Colon (tissue), 2 donors: ENCODE data around the gene HSF5.
"Not testable (repeated sequence)": the region's sequence is repeated elsewhere in the genome, so short reads cannot be mapped to it uniquely, and the experiment has no call there.

ENCODE experiments used
- FAIRE-seq: peaks from 2 replicates; lab custom pipeline; 2012; peaks lifted over from hg19 to GRCh38; lab: Jason Lieb, UNC
- donor health status: control.
- donor health status: control.

Gene HSF5

GRCh38 chr17:58516644-58517377, 28.6 kb upstream of the HSF5 start:
- no peak for FAIRE-seq

GRCh38 chr17:58515286-58515685, 27.1 kb upstream of the HSF5 start:
- no peak for FAIRE-seq

- no peak for FAIRE-seq
These were observed 26.6 kb upstream of the HSF5 start for GRCh38 chr17:58514770-58515157.

- FAIRE-seq = no peak
These were observed 26.0 kb upstream of the HSF5 start, which contains the start of gene MTMR4 for GRCh38 chr17:58513965-58514769. TSS of gene MTMR4 (minus strand) at chr17:58514638. CDS start at chr17:58514407, 231 bp downstream.

GRCh38 chr17:58513267-58513964, 25.2 kb upstream of the HSF5 start:
- FAIRE-seq = no peak

GRCh38 chr17:58510075-58510474, 21.9 kb upstream of the HSF5 start:
- no peak for FAIRE-seq

GRCh38 chr17:58508341-58509067, 20.3 kb upstream of the HSF5 start:
- no peak for FAIRE-seq

GRCh38 chr17:58507123-58507634, 19.0 kb upstream of the HSF5 start:
- no peak for FAIRE-seq

- FAIRE-seq = no peak
These were observed 18.3 kb upstream of the HSF5 start for GRCh38 chr17:58506354-58507080.

- no peak for FAIRE-seq
These were observed 16.7 kb upstream of the HSF5 start for GRCh38 chr17:58504826-58505351.

- no peak for FAIRE-seq
These were observed 15.7 kb upstream of the HSF5 start for GRCh38 chr17:58503866-58504265.

GRCh38 chr17:58503134-58503533, 14.9 kb upstream of the HSF5 start:
- FAIRE-seq = not testable (repeated sequence)

- FAIRE-seq = no peak
These were observed 13.2 kb upstream of the HSF5 start for GRCh38 chr17:58501451-58501850.

- FAIRE-seq = no peak
These were observed 10.1 kb upstream of the HSF5 start for GRCh38 chr17:58498177-58498828.

GRCh38 chr17:58493506-58493905, 5.3 kb upstream of the HSF5 start:
- no peak for FAIRE-seq

- no peak for FAIRE-seq
These were observed 4.3 kb upstream of the HSF5 start for GRCh38 chr17:58492238-58493121.

- FAIRE-seq = no peak
These were observed 3.4 kb upstream of the HSF5 start for GRCh38 chr17:58491510-58492045.

- FAIRE-seq = no peak
These were observed 251 bp upstream of the HSF5 start for GRCh38 chr17:58488428-58488890.

- FAIRE-seq = no peak
These were observed 3.6 kb downstream of the HSF5 start for GRCh38 chr17:58484600-58484999.
